Right renal pelvis (tissue), 4 donors: ENCODE data around the gene TFAP2E. TPM values are rescaled to one million over a fixed set of nuclear protein-coding genes. Genes with fewer than 3 reads are reported as not detected.
"Not testable (repeated sequence)": the region's sequence is repeated elsewhere in the genome, so short reads cannot be mapped to it uniquely, and the experiment has no call there.

Experiments
- DNase-seq, 4 donors: peaks; one replicate each; pipeline ENCODE4 v3.0.0-alpha.2; 2013; ENCODE audit warnings: low read depth in 4 of 4, low spot score in 3 of 4, missing footprints in 1 of 4
- polyA plus RNA-seq, 4 donors: library from polyadenylated mRNA; unstranded; fragments of 120-200 nt; gene quantifications; one replicate each; pipeline ENCODE4 v1.2.1, GENCODE V29; 2013; ENCODE audit not compliant: insufficient read length in 4 of 4

TFAP2E gene
- polyA plus RNA-seq, 4 donors, result 0.79 to 1.1 (median 0.95) TPM

- DNase-seq, result no peak
These were observed 2.5 kb upstream of the TFAP2E start for GRCh38 chr1:35570589-35571137.

GRCh38 chr1:35571263-35571662, 1.9 kb upstream of the TFAP2E start:
- DNase-seq, result no peak

GRCh38 chr1:35572296-35572695, 818 bp upstream of the TFAP2E start:
- no peak for DNase-seq

GRCh38 chr1:35574125-35574654, 1.1 kb downstream of the TFAP2E start:
- no peak for DNase-seq

GRCh38 chr1:35574655-35575415, 1.7 kb downstream of the TFAP2E start:
- DNase-seq, result no peak

- no peak for DNase-seq
These were observed 2.4 kb downstream of the TFAP2E start for GRCh38 chr1:35575416-35575958.

- DNase-seq, result no peak
These were observed 3.1 kb downstream of the TFAP2E start for GRCh38 chr1:35576061-35576765.

GRCh38 chr1:35576766-35577070, 3.6 kb downstream of the TFAP2E start:
- DNase-seq, result not testable (repeated sequence)

GRCh38 chr1:35577071-35577998, 4.2 kb downstream of the TFAP2E start:
- DNase-seq, result no peak

GRCh38 chr1:35580949-35581388, 7.9 kb downstream of the TFAP2E start:
- DNase-seq, result no peak

GRCh38 chr1:35581621-35582020, 8.5 kb downstream of the TFAP2E start:
- not testable (repeated sequence) for DNase-seq

- no peak for DNase-seq
These were observed 12.2 kb downstream of the TFAP2E start for GRCh38 chr1:35585281-35585680.

- not testable (repeated sequence) for DNase-seq
These were observed 12.7 kb downstream of the TFAP2E start for GRCh38 chr1:35585805-35586204.

GRCh38 chr1:35586808-35587207, 13.7 kb downstream of the TFAP2E start:
- DNase-seq, result no peak

- no peak for DNase-seq
These were observed 14.6 kb downstream of the TFAP2E start for GRCh38 chr1:35587736-35588135.

GRCh38 chr1:35588197-35588910, 15.2 kb downstream of the TFAP2E start:
- no peak for DNase-seq

GRCh38 chr1:35589516-35590427, 16.7 kb downstream of the TFAP2E start:
- no peak for DNase-seq

- DNase-seq, result no peak
These were observed 17.4 kb downstream of the TFAP2E start for GRCh38 chr1:35590476-35591040.
